ENCODE data around the gene PSMB10. TPM values are rescaled to one million over a fixed set of nuclear protein-coding genes. Genes with fewer than 3 reads are reported as not detected.
"Not testable (repeated sequence)": the region's sequence is repeated elsewhere in the genome, so short reads cannot be mapped to it uniquely, and the experiment has no call there.

PSMB10 gene
- total RNA-seq, 1 donor from 2014 or later: 16.3 TPM

GRCh38 chr16:67942200-67942509 is 5.5 kb upstream of the PSMB10 start:
- H3K36me3 ChIP-seq (ENCODE audit: control insufficient read depth, insufficient read depth, low read length): peaks cover 32% of the 10 kb centered on the region
- DNase-seq (ENCODE audit: low read depth) (peak; percentile 21), FAIRE-seq (peak; percentile 47)
- peak; percentile 85 for TF ChIP-seq CTCF (IDR thresholded peaks at IDR 0.05; ENCODE audit: insufficient read depth, low read length, severe bottlenecking)
- no peaks in the 10 kb centered on the region for H3K27me3 ChIP-seq (ENCODE audit: control insufficient read depth, insufficient read depth, low read length)
- H3K4me3 ChIP-seq (ENCODE audit: low read depth, low read length): no peak overlapping the region

- Histone ChIP-seq H3K36me3 (ENCODE audit: control insufficient read depth, insufficient read depth, low read length) (peaks cover 27% of the 10 kb centered on the region), H3K4me3 (ENCODE audit: low read depth, low read length) (no peak overlapping the region), H3K27me3 (ENCODE audit: control insufficient read depth, insufficient read depth, low read length) (no peaks in the 10 kb centered on the region)
- FAIRE-seq (no peak), DNase-seq (ENCODE audit: low read depth) (no peak)
- TF ChIP-seq CTCF (IDR thresholded peaks at IDR 0.05; ENCODE audit: insufficient read depth, low read length, severe bottlenecking): no peak
Observed at GRCh38 chr16:67941469-67942199, 5.0 kb upstream of the PSMB10 start.

- H3K4me3 ChIP-seq (ENCODE audit: low read depth, low read length): no peak overlapping the region
- DNase-seq (ENCODE audit: low read depth) (no peak), FAIRE-seq (no peak)
- no peak for TF ChIP-seq CTCF (IDR thresholded peaks at IDR 0.05; ENCODE audit: insufficient read depth, low read length, severe bottlenecking)
- H3K27me3 ChIP-seq (ENCODE audit: control insufficient read depth, insufficient read depth, low read length): no peaks in the 10 kb centered on the region
- peaks cover 18% of the 10 kb centered on the region for H3K36me3 ChIP-seq (ENCODE audit: control insufficient read depth, insufficient read depth, low read length)
Observed at GRCh38 chr16:67940446-67941089, 3.9 kb upstream of the PSMB10 start.

GRCh38 chr16:67939507-67940445 is 3.1 kb upstream of the PSMB10 start:
- no peak overlapping the region for H3K4me3 ChIP-seq (ENCODE audit: low read depth, low read length)
- DNase-seq (ENCODE audit: low read depth) (no peak), FAIRE-seq (no peak)
- H3K27me3 ChIP-seq (ENCODE audit: control insufficient read depth, insufficient read depth, low read length): no peaks in the 10 kb centered on the region
- peaks cover 14% of the 10 kb centered on the region for H3K36me3 ChIP-seq (ENCODE audit: control insufficient read depth, insufficient read depth, low read length)
- no peak for TF ChIP-seq CTCF (IDR thresholded peaks at IDR 0.05; ENCODE audit: insufficient read depth, low read length, severe bottlenecking)

- H3K4me3 ChIP-seq (ENCODE audit: low read depth, low read length); DNase-seq (ENCODE audit: low read depth); FAIRE-seq; H3K27me3 ChIP-seq (ENCODE audit: control insufficient read depth, insufficient read depth, low read length): not testable (repeated sequence)
- peaks cover 11% of the 10 kb centered on the region for H3K36me3 ChIP-seq (ENCODE audit: control insufficient read depth, insufficient read depth, low read length)
Observed at GRCh38 chr16:67937713-67938112, 1.1 kb upstream of the PSMB10 start.
